Fibroblast of villous mesenchyme (primary cell): ENCODE data around the gene KCNE3. TPM values are rescaled to one million over a fixed set of nuclear protein-coding genes. Genes with fewer than 3 reads are reported as not detected.

Source experiments
- DNase-seq: peaks from one replicate; pipeline ENCODE4 v3.0.0-alpha.2; 2010; ENCODE audit warnings: low read depth
- H3K4me3 ChIP-seq: 2 replicates; pipeline ENCODE4 v1.5.1; 2011; ENCODE audit warnings: low read depth, mild to moderate bottlenecking, low read length
- total RNA-seq: library from RNA; depleted of rRNA; stranded (reverse); fragments of >200 nt; gene quantifications from 2 replicates; pipeline ENCODE4 v1.2.3, GENCODE V29; 2012
- TF ChIP-seq, protein P1 (sequence below): IDR thresholded peaks from 2 replicates; pipeline ENCODE4 v1.5.1; 2012; ENCODE audit warnings: low read depth, mild to moderate bottlenecking, low read length; ENCODE audit not compliant: insufficient read depth

Gene KCNE3
- total RNA-seq, 1 donor: under 0.01 TPM

DNA sequence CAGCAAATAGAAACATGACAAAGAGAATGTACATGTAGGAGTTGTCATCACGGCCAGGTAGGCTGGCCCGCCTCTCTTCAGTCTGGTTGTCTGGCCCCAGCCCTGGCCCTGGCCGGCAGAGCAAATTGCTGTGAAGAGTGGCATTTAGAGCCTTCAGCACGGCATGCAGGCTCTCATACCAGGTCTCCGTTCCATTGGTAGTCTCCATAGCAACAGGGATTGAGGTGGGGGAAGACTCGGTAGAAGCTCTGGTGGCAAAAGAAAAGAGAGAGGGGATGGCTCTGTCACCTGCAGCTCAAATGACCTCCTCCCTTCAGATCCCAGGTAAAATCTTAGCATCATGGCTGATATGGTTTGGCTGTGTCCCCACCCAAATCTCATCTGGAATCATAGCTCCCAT is 10.0 kb downstream of the KCNE3 start:
- TF ChIP-seq, protein P1, sequence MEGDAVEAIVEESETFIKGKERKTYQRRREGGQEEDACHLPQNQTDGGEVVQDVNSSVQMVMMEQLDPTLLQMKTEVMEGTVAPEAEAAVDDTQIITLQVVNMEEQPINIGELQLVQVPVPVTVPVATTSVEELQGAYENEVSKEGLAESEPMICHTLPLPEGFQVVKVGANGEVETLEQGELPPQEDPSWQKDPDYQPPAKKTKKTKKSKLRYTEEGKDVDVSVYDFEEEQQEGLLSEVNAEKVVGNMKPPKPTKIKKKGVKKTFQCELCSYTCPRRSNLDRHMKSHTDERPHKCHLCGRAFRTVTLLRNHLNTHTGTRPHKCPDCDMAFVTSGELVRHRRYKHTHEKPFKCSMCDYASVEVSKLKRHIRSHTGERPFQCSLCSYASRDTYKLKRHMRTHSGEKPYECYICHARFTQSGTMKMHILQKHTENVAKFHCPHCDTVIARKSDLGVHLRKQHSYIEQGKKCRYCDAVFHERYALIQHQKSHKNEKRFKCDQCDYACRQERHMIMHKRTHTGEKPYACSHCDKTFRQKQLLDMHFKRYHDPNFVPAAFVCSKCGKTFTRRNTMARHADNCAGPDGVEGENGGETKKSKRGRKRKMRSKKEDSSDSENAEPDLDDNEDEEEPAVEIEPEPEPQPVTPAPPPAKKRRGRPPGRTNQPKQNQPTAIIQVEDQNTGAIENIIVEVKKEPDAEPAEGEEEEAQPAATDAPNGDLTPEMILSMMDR: no peak
- no peak for DNase-seq
- H3K4me3 ChIP-seq: no peak overlapping the region

DNA sequence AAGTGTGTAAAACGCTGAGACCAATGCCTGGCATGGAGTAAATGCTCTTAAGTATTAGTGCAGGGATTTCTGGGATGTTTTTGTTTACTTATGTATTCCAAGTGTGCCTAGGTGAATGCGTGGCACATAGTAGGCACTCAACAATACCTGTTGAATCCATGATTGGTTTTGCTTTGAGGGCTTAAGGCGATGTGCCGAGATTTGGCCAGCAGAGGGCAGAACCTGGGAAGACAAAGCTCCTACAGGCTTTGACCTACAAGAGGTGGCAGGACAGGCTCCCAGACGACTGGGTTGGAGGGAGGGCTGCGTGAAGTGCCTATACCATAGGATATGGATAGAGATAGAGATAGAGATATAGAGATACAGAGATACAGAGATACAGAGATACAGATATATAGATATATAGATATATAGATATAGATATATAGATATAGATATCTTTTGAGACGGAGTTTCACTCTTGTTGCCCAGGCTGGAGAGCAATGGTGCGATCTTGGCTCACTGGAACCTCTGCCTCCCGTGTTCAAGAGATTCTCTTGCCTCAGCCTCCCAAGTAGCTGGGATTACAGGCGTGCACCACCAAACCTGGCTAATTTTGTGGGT is 13.9 kb downstream of the KCNE3 start:
- peak; percentile 71 for DNase-seq
- TF ChIP-seq, protein P1: peak; percentile 89

DNA sequence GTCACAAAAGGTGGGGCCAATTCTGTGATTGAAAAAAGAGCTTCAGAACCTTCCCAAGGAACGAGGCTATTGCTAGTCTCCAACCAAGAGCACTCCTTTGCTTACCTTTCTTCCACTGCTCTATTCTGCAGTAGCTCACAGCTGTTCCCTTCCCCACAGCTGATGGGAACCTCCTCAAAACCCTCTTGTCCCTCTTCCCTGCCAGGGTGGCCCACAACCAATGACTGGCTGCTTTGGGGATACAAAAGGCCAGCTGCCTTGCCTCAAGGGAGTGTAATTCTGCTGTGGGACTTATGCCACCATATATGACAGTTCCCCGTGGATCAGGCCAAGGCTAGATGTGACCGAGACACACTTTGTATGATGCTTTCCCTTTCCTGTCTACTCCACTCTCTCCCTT is 15.0 kb downstream of the KCNE3 start:
- TF ChIP-seq, protein P1: no peak
- H3K4me3 ChIP-seq: no peak overlapping the region
- no peak for DNase-seq

More for the DNA sequence above, 13.9 kb downstream of the KCNE3 start:
- H3K4me3 ChIP-seq: no peak overlapping the region

- TF ChIP-seq, protein P1: no peak
- H3K4me3 ChIP-seq: no peak overlapping the region
- DNase-seq: no peak
Measured at GRCh38 chr11:74450318-74450717, 17.0 kb downstream of the KCNE3 start.

GRCh38 chr11:74449369-74449931 is 17.9 kb downstream of the KCNE3 start:
- no peak overlapping the region for H3K4me3 ChIP-seq
- TF ChIP-seq, protein P1: peak; percentile 80
- DNase-seq: peak; percentile 78

DNA sequence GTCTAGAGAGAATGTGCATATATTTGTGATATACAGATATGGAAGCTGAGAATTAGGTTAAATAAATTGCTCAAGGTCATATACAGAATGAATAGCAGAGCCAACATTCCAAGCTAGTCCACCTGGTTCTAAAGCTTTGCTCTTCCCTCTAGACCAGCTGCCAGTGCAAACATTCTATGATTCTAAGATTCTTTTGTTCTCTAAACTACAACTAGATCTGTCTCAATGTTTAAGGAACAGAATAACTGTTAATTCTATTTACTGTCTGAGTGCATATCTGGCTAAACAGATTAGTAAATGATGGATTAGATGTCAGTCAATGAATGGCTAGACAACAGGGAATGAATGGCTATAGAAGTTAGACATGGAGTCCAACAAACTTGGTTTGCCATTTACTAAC is 19.6 kb downstream of the KCNE3 start:
- TF ChIP-seq, protein P1: no peak
- no peak for DNase-seq
- H3K4me3 ChIP-seq: no peak overlapping the region

- H3K4me3 ChIP-seq: no peak overlapping the region
- TF ChIP-seq, protein P1: no peak
- peak; percentile 48 for DNase-seq
Measured at GRCh38 chr11:74446532-74446938, 20.8 kb downstream of the KCNE3 start.
